Skeletal muscle satellite cell (primary cell): ENCODE results near the gene CTNND2.

ENCODE experiments used
- H3K27me3 ChIP-seq: 2 replicates; pipeline ENCODE4 v1.7.0; 2013; ENCODE audit warnings: low read length; ENCODE audit not compliant: control insufficient read depth, insufficient read depth
- H3K36me3 ChIP-seq: 2 replicates; pipeline ENCODE4 v1.7.0; 2013; ENCODE audit warnings: mild to moderate bottlenecking, control low read depth, low read length; ENCODE audit not compliant: insufficient read depth
- H3K4me1 ChIP-seq: 2 replicates; pipeline ENCODE4 v1.7.0; 2013; ENCODE audit warnings: low read length; ENCODE audit not compliant: control insufficient read depth, insufficient read depth
- H3K4me2 ChIP-seq: 2 replicates; pipeline ENCODE4 v1.7.0; 2013; ENCODE audit warnings: mild to moderate bottlenecking, low read length
- H3K4me3 ChIP-seq: 2 replicates; pipeline ENCODE4 v1.7.0; 2013; ENCODE audit warnings: low read length
- H3K9ac ChIP-seq: 2 replicates; pipeline ENCODE4 v1.7.0; 2013; ENCODE audit warnings: mild to moderate bottlenecking, low read depth, low read length, moderate library complexity
- H3K9me3 ChIP-seq: replicated peaks from 2 replicates; pipeline ENCODE4 v1.7.0; 2013; ENCODE audit warnings: mild to moderate bottlenecking, control low read depth, low read length

CTNND2 gene

GRCh38 chr5:10949856-10950630 is 954.2 kb downstream of the CTNND2 start:
- H3K36me3 ChIP-seq = no peaks in the 10 kb centered on the region
- no peaks in the 10 kb centered on the region for H3K9me3 ChIP-seq
- H3K27me3 ChIP-seq = no peaks in the 10 kb centered on the region
- H3K4me3 ChIP-seq = no peak overlapping the region
- H3K4me1 ChIP-seq = no peaks in the 10 kb centered on the region
- H3K4me2 ChIP-seq = no peak overlapping the region
- H3K9ac ChIP-seq = no peak overlapping the region

GRCh38 chr5:10946050-10946449 is 958.2 kb downstream of the CTNND2 start:
- H3K4me1 ChIP-seq = no peaks in the 10 kb centered on the region
- H3K9ac ChIP-seq = no peak overlapping the region
- no peak overlapping the region for H3K4me2 ChIP-seq
- H3K4me3 ChIP-seq = no peak overlapping the region
- no peaks in the 10 kb centered on the region for H3K36me3 ChIP-seq
- H3K27me3 ChIP-seq = no peaks in the 10 kb centered on the region
- no peaks in the 10 kb centered on the region for H3K9me3 ChIP-seq

DNA sequence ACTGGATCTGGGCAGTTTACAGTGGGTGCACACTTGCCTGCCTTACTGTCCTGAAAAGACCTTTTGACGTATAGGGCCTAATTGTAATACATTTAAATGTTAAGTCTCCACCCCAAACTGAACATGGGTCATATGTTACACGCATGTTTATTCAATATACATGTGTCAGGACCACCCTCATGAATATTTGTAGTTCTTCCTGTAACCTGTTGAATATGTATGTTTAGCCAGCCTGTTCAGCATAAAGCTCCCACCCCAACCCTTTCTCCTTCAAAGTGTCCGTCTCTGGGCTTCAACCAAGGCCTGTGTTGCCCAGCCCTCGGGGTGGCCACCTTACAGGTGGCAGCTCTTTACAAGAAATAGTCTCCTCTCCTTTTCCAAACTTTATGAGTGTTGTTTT is 962.3 kb downstream of the CTNND2 start:
- no peaks in the 10 kb centered on the region for H3K9me3 ChIP-seq
- no peaks in the 10 kb centered on the region for H3K27me3 ChIP-seq
- no peaks in the 10 kb centered on the region for H3K4me1 ChIP-seq
- H3K4me3 ChIP-seq = no peak overlapping the region
- no peak overlapping the region for H3K4me2 ChIP-seq
- H3K36me3 ChIP-seq = no peaks in the 10 kb centered on the region
- no peak overlapping the region for H3K9ac ChIP-seq

DNA sequence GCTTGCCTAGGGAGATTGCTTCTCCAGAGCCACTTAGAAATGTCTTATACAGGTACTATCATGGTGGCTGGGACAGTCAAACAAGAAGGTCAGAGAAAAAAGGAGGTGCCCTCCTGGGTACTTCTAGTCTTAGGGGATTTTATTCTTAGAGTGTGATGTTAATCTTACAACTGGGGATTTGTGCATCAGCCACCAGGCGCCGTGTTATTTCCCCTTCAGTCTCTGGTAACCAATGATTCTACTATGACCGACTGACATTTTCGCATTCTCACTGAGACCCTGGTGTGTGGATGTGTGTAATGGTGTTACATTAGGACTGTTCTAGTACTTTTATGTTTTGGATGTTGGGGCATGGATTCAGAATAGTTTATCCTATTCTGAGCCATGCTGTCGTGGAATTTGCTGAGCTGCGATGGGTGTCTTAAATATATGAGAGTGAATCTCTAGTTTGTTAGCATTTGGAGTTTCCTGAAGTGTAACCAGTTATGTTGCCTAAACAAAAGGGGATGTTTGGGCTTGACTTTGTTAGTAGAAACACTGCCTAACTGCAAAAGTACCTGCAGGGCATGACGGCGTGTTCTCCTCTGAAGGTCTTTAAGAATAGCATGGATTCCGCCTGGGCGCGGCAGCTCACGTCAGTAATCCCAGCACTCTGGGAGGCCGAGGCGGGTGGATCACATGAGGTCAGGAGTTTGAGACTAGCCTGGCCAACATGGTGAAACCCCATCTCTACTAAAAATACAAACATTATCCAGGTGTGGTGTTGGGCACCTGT is 968.0 kb downstream of the CTNND2 start:
- Histone ChIP-seq H3K4me1 (no peaks in the 10 kb centered on the region), H3K9me3 (no peaks in the 10 kb centered on the region), H3K4me3 (no peak overlapping the region), H3K9ac (no peak overlapping the region), H3K4me2 (no peak overlapping the region), H3K36me3 (no peaks in the 10 kb centered on the region), H3K27me3 (no peaks in the 10 kb centered on the region)

DNA sequence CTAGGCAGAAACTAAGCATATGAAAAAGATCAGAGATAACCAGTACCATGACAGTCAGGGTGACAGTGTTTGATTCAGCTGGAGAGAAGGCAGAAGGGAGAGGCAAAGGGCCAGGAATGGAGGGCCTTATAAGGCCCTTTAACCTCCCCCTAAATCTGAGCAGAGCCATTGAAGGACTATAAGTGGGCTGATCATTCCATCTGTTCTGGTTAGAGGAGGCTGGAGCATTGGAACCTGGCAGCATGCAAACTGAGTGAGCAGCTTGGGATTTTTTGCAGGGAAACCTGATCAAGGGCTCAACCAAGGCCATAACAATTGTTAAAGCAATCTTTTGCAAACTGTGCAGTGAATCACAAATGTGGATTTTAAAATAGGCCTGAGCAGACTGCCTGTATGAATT is 968.7 kb downstream of the CTNND2 start:
- Histone ChIP-seq H3K36me3 (no peaks in the 10 kb centered on the region), H3K4me1 (no peaks in the 10 kb centered on the region), H3K27me3 (no peaks in the 10 kb centered on the region), H3K4me2 (no peak overlapping the region), H3K9ac (no peak overlapping the region), H3K4me3 (no peak overlapping the region), H3K9me3 (no peaks in the 10 kb centered on the region)

GRCh38 chr5:10934783-10935355 is 969.4 kb downstream of the CTNND2 start:
- no peaks in the 10 kb centered on the region for H3K36me3 ChIP-seq
- H3K4me3 ChIP-seq = no peak overlapping the region
- H3K4me2 ChIP-seq = no peak overlapping the region
- no peaks in the 10 kb centered on the region for H3K27me3 ChIP-seq
- H3K9me3 ChIP-seq = no peaks in the 10 kb centered on the region
- H3K9ac ChIP-seq = no peak overlapping the region
- no peaks in the 10 kb centered on the region for H3K4me1 ChIP-seq

DNA sequence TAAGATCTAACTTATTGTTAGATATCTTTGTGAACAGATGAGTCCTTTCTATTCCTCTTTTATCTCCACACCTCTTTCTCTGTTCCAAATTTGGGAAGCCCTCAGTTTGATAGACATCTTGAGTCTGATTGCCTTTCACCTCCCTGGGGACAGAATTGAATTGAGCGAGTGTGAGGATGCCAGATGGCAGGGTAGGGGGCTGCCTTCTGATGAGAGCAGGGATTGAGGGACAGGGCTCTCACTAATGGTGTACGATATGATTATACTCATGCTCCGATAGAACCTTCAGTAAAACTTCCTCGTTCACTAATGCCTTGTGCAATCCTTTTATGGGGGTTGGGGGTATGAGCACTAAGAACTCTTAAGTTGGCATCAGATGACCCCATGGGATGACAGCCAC is 971.1 kb downstream of the CTNND2 start:
- Histone ChIP-seq H3K27me3 (no peaks in the 10 kb centered on the region), H3K9ac (no peak overlapping the region), H3K4me1 (no peaks in the 10 kb centered on the region), H3K4me3 (no peak overlapping the region), H3K4me2 (no peak overlapping the region), H3K36me3 (no peaks in the 10 kb centered on the region), H3K9me3 (no peaks in the 10 kb centered on the region)

- no peak overlapping the region for H3K9ac ChIP-seq
- no peaks in the 10 kb centered on the region for H3K9me3 ChIP-seq
- H3K4me3 ChIP-seq = no peak overlapping the region
- no peaks in the 10 kb centered on the region for H3K4me1 ChIP-seq
- H3K4me2 ChIP-seq = no peak overlapping the region
- H3K27me3 ChIP-seq = no peaks in the 10 kb centered on the region
- no peaks in the 10 kb centered on the region for H3K36me3 ChIP-seq
Observed at GRCh38 chr5:10932426-10932825, 971.8 kb downstream of the CTNND2 start.

GRCh38 chr5:10927608-10928007 is 976.6 kb downstream of the CTNND2 start:
- H3K4me2 ChIP-seq = no peak overlapping the region
- H3K27me3 ChIP-seq = no peaks in the 10 kb centered on the region
- H3K36me3 ChIP-seq = no peaks in the 10 kb centered on the region
- H3K4me3 ChIP-seq = no peak overlapping the region
- no peaks in the 10 kb centered on the region for H3K4me1 ChIP-seq
- no peaks in the 10 kb centered on the region for H3K9me3 ChIP-seq
- no peak overlapping the region for H3K9ac ChIP-seq

DNA sequence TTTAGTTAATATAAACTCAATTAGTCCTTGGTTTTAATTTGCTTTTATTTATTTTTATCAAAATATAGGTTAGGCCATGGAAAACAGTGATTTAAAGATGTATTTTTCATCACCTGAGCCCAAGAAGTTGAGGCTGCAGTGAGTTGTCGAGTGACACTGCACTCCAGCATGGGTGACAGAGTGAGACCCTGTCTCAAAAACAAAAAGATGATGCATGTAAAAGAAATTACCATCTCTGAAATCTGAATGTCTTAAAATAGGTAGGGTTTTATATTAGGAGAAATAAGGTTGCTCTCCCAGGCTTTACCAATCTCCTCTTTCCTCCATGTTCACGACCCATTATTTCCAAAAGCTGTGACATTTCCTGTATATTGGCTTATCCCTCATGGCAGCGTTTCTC is 980.9 kb downstream of the CTNND2 start:
- no peak overlapping the region for H3K9ac ChIP-seq
- H3K9me3 ChIP-seq = no peaks in the 10 kb centered on the region
- no peaks in the 10 kb centered on the region for H3K36me3 ChIP-seq
- no peaks in the 10 kb centered on the region for H3K27me3 ChIP-seq
- no peak overlapping the region for H3K4me3 ChIP-seq
- H3K4me1 ChIP-seq = no peaks in the 10 kb centered on the region
- H3K4me2 ChIP-seq = no peak overlapping the region
